T1000 (cell line): ENCODE results near the gene LBH.

Experiments used
- DNase-seq: peaks from one replicate; lab custom pipeline; 2025; ENCODE audit warnings: mixed read lengths; lab: John Stamatoyannopoulos, UW

LBH gene

DNA sequence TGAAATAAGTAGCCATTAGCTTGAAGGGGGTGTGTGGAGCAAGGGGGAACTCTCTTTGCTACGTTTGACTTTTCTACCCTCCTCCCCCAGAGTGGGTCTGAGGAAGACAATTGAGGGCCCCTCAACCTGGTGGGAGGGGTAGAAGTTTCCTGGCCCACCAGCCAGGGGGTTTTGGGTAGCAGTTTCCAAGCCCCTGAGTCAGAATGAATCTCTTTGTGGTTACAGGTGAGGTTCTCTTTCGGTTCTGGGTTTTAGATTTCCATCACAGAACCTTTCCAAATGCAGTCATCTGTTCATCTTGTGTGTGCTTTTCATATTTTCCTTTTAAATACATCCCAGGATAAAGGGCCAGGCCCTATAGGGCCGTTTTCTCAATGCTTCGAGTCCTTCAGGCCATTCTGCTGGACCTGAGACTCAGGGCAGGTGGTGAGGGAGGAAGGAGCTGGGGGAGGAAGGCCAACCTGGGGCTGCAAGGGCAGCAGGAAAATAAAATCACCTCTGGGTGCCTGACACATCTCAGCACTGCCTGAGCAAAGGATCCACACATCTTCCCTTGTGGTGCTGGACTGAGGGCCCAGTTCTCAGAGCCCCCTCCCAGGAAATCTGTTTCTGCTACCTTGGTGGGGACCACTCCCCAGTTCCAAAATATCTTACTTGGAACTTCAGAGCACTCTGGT is 4.7 kb downstream of the LBH start:
- DNase-seq: no peak

DNA sequence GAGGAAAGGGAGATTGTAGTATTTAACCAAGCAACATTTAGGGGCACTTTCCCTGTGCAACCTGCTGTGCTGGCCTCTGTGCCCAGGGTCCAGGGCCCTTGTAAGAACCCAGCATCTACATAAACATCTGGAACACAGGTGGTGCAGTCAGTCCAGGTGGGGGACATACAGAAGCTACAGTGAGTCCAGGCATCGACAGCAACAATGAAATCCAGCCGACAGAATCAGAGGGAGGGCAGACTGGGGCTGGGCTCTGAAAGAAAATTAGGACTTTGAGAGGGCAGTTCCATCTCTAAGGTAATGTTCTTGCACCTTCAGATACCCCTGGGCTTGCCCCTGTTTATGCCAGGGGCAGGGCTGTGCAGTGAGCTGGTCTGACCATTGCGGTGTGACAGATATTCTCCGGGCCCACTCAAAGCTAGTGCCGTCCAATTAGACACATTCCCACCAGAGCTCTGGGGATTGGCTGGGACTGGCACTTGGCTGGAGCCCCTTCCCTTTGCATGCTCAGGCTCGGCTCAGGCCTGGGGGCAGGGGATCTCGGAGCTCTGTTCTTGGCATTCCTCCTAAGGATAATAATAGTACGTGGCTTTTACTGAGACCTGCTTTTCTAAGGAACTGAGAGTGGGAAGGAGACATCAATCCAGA is 5.4 kb downstream of the LBH start:
- no peak for DNase-seq

GRCh38 chr2:30237239-30237965 is 6.1 kb downstream of the LBH start:
- no peak for DNase-seq

GRCh38 chr2:30237966-30238800 is 6.8 kb downstream of the LBH start:
- no peak for DNase-seq

GRCh38 chr2:30239308-30239985 is 8.1 kb downstream of the LBH start:
- DNase-seq: no peak

DNA sequence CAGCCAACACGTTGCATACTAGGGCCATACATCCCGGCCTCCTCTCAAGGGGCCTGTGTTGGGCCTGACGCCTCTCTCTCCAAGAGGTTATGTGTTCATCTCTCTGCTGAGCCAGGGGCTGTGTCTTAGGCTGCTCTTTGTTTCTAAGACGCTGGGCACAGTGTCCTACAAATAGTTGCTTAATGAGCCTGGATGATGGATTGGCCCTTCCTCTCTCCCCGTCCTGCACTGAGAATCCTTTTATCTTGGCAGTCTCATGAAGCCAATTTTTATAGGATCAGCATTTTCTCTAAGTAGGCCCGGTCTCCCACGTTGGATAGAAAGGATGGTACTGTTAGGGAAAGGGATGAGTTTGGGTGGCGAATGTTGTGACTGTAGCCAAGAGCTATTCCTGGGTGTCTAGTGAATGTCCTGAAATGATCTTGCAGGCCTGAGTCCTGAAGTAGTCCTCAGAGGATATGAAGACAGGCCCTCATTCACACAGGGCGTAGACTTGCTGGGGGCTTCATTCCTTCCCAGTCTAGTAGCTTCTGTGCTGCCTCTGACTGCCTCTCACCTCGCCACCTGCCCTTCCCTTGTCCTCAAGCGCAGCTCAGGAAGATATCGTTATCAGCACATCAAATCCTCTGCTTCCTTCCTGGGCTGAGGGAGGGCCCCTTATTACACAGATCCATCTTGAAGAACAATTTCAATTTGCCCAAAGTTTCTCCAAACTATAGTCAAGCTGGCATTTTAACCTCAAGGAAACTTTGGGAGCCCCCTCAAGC is 8.8 kb downstream of the LBH start:
- no peak for DNase-seq

- DNase-seq: no peak
Observed at GRCh38 chr2:30243231-30243630, 11.9 kb downstream of the LBH start.

- DNase-seq: no peak
Observed at GRCh38 chr2:30245364-30245763, 14.0 kb downstream of the LBH start.

- no peak for DNase-seq
Observed at GRCh38 chr2:30248791-30249190, 17.5 kb downstream of the LBH start.

DNA sequence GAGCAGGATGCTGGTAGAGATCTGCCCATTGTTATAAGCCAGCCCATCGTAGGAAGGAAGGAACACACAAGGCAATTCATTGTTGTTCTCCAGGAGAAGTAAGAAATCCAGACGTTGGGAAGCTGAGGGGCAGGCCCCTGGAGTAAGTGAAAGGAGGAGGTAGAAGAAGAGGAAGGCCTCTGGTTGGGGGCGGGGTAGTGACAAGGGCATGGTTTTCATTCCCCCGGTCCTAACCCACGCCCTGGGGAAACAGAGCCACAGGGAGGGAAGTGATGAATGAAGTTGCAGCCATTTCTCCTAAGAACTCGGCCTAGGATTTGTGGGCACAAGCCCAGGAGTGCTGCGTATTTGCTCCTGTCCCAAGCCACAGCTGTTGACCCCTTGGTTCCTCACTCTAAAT is 18.0 kb downstream of the LBH start:
- no peak for DNase-seq

DNA sequence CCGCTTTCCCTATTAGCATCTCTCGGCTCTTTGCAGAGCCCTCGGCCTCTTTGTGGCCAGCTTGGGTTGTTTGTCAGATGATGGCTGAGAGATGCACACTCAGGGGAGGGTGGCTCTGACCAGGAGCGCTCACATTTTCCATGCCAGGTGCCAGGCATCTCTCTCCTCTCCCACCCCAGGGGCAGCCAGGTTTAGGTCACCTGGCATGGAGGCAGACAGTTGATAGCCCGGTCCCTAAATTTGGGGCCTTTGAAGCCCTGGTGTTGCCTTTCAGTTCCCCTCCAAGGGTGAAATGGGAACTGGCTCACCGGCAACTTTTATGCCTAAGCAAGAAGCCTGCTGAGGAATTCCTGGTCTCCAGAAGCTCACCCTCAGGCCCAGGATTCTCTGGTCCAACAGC is 19.1 kb downstream of the LBH start:
- DNase-seq: no peak

- DNase-seq: peak; percentile 42
Observed at GRCh38 chr2:30252723-30253701, 21.7 kb downstream of the LBH start.

- DNase-seq: no peak
Observed at GRCh38 chr2:30253873-30254684, 22.7 kb downstream of the LBH start.

GRCh38 chr2:30254685-30255001 is 23.3 kb downstream of the LBH start:
- DNase-seq: no peak

DNA sequence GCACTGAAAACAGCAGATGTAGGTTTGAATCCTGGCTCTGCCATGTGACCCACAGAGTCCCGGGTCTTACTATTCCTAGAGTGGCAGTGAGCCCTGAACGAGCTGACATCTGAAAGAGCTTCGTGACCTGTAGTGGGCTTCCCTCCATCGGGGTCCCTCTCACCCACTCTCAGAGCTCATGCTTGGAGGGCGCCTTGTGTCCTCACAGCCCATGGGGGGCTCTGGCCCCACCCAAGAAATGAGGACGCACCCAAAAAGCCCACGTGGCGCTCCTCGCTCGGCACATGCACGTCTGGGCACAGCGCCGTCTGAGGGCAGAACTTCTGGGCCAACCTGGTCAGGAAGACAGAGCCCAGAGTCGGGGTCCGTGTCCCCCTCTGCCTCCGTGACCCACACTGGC is 23.7 kb downstream of the LBH start:
- DNase-seq: no peak

DNA sequence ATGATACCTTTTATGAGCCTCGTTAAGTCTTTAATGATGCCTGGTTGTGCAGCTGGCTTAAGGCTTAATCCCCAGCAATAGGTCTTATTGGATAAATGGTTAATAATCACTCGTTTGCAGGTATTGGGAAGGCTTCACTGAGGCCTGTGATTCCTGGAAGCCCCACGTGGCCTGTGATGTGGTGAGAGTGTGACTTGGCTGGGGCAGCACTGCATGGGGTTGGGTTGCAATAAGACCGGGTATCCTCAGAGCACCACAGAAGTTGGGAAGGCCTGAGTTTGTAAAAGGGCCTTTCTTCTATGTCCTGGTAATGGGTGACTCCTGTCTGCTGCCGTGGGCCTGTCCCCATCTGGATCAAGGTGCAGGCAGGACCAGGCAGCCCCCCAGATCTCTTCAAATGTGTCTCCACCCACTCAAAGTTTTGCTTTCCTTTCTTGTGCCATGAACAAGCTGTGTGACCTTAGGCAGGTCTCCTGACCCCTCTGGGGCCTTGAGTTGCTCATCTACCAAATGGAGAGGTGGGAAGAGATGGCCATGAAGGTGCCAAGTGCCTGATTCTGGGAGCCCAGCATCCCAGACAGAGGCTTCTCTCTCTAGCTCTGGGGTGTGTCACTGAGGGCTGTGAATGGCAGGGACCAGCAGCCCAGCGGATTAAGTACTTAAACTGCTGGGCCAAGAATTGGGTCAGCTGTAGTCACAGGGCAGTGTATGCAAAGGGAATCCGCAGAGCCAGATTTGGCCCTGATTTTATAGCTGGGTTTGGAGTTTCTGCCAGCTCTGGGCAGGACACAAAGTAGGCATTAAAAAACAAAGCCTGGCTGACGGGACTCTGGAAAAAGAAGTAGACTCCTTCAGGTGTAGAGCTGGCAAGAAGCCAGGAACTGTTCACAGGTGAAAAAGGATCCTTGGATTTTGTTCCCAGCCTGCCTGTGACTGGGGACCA is 24.4 kb downstream of the LBH start:
- DNase-seq: no peak

- DNase-seq: no peak
Observed at GRCh38 chr2:30257266-30258214, 26.2 kb downstream of the LBH start.
